Testis (tissue), 3 donors: ENCODE data around the gene MXD1. TPM values are rescaled to one million over a fixed set of nuclear protein-coding genes. Genes with fewer than 3 reads are reported as not detected.
A peak's percentile ranks its signal among the peaks of the same experiment; 100 is the strongest.

Experiments
- DNase-seq: peaks from one replicate; pipeline ENCODE4 v3.0.0-alpha.2; 2019
- H3K27ac ChIP-seq, 2 donors: fragments of 200-600 bp; sonication (generic); one replicate each; pipeline ENCODE4 v1.5.1; 2019
- H3K27me3 ChIP-seq: fragments of 200-600 bp; sonication (generic); one replicate; pipeline ENCODE4 v1.5.1; 2019
- H3K36me3 ChIP-seq: fragments of 200-600 bp; sonication (generic); one replicate; pipeline ENCODE4 v1.5.1; 2017; ENCODE audit warnings: low read depth; ENCODE audit errors: missing control alignments
- H3K4me1 ChIP-seq: fragments of 200-600 bp; sonication (generic); one replicate; pipeline ENCODE4 v1.5.1; 2019
- H3K4me3 ChIP-seq, 2 donors: fragments of 200-600 bp; sonication (generic); one replicate each; pipeline ENCODE4 v1.5.1; 2017 to 2019
- H3K9me3 ChIP-seq: fragments of 200-600 bp; sonication (generic); one replicate; pipeline ENCODE4 v1.5.1; 2017
- POLR2A ChIP-seq: fragments of 450-650 bp; IDR thresholded peaks from one replicate; pipeline ENCODE4 v1.6.1; 2017; ENCODE audit warnings: antibody characterized with exemption, mild to moderate bottlenecking, moderate library complexity
- WGBS, 2 donors: methylation state at CpG; one replicate each; pipeline ENCODE4 v1.1.5; 2018; 5-methylcytosine and 5-hydroxymethylcytosine counted together
- intact Hi-C: fragments of 100-400 bp; cut with DNase I; formaldehyde crosslinking; loops from one replicate; pipeline ENCODE4 v1.15.1; 2023; ENCODE audit warnings: low total_unique reads
- polyA plus RNA-seq: library from polyadenylated mRNA; stranded (reverse); fragments of 350-450 nt; fragmentation: Illumina TruSeq; extraction: RNeasy Lipid Tissue Mini Kit (QIAGEN cat#74804); gene quantifications from one replicate; pipeline ENCODE4 v1.2.3, GENCODE V29; 2014; ENCODE audit warnings: low read depth, low replicate concordance; ENCODE audit not compliant: insufficient read depth
- total RNA-seq, 2 donors: library from RNA; depleted of rRNA; stranded (reverse); fragments of >200 nt; gene quantifications; one replicate each; pipeline ENCODE4 v1.2.3, GENCODE V29; 2016
- TF ChIP-seq, protein P1 (sequence below), 3 experiments: fragments of 450-650 bp in 2 of 3; fragments of 200-600 bp in 1 of 3; sonication (generic) in 1 of 3; IDR thresholded peaks; one replicate each; pipeline ENCODE4 v1.5.1; 2016 to 2019; ENCODE audit warnings: antibody characterized with exemption in 3 of 3, mild to moderate bottlenecking in 2 of 3, moderate library complexity in 1 of 3

The MXD1 gene
- total and polyA plus RNA-seq, 3 donors from 2014 or later = 8.4 to 16.8 (median 11.0) TPM

DNA sequence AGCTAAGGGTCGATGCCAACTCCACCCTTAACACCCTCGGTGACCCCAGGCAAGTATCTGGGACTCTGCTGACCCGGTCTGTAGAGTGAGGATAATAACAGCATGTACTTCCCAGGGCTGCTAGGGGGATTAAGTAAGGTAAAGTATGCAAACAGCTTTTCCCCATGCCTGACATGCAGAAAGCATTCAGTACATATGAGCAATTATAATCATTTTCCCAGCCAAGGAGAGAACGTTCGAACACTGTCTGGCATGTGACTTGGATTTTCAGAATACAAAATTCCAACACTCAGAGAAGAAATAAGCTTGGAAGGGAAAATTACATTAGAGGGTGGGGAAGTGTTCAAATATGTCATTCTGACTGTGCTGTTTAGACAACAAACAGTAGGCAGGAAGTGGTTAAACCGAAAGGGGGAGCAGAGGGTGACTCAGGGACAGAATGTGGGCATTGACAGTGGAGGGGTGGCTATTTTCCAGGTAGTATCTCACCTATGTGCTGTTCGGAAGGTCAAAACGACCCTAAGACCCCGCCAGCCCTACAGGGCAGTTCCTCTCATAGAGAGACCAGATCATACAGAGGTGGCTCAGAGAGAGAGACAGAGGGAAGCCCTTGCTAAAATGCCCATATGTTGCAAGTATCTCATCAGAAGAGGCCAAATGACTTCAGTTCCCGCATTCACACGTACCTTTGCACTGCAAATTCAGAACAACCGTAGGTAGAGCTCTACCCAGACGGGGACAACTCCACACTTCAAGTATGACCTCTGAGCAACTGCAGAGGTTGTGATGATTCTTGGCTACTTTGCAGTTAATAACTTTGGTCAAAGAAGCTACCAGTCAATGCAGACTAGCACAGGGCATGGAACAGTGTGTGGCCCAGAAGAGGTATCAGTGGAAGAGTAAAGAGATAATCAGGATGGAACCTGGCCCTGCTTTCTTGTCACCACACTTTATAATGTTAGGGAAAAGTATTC, 31.7 kb downstream of the MXD1 start:
- no peak overlapping the region for H3K4me3 ChIP-seq
- WGBS, 2 donors = 75 to 83% methylated on average over 13 of the region's 13 CpGs
- no peaks in the 10 kb centered on the region for H3K36me3 ChIP-seq
- H3K9me3 ChIP-seq = no peaks in the 10 kb centered on the region
- DNase-seq = no peak
- H3K4me1 ChIP-seq = peaks cover 8% of the 10 kb centered on the region
- no peaks in the 10 kb centered on the region for H3K27me3 ChIP-seq
- TF ChIP-seq, protein P1, sequence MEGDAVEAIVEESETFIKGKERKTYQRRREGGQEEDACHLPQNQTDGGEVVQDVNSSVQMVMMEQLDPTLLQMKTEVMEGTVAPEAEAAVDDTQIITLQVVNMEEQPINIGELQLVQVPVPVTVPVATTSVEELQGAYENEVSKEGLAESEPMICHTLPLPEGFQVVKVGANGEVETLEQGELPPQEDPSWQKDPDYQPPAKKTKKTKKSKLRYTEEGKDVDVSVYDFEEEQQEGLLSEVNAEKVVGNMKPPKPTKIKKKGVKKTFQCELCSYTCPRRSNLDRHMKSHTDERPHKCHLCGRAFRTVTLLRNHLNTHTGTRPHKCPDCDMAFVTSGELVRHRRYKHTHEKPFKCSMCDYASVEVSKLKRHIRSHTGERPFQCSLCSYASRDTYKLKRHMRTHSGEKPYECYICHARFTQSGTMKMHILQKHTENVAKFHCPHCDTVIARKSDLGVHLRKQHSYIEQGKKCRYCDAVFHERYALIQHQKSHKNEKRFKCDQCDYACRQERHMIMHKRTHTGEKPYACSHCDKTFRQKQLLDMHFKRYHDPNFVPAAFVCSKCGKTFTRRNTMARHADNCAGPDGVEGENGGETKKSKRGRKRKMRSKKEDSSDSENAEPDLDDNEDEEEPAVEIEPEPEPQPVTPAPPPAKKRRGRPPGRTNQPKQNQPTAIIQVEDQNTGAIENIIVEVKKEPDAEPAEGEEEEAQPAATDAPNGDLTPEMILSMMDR (IDR thresholded peaks at IDR 0.05) = no peak
- TF ChIP-seq POLR2A = no peak
- intact Hi-C loops = no loop called here
- H3K27ac ChIP-seq = no peak overlapping the region

DNA sequence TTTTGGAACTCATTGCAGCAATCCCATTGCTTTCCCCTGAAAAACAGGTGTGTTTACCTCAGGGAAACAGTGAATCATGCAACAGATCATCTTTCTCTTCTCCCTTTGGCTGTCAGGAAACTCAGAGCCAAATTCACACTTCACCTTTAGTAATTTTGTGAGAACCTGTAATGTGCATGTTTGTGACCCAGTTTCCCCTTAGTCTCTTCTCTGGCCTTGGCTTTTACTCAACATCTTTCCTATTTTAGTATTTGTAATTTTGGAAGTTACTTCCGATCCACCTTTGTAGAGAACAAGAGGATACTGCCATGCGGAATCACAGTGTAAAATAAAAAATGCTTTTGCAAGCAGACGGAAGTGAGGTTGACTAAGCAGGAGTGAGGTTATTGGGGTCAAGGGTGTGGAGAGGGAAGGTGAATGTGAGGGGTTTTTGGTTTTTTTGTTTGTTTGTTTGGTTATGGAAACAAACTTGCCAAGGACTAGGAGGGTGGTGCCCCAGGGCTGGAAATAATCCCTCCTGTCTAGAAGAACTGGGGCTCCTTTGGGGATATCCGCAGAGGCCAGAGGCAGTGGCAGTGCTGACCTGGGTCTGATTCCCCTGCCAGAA, 32.5 kb downstream of the MXD1 start:
- no peak for DNase-seq
- no peak overlapping the region for H3K27ac ChIP-seq
- peaks cover 8% of the 10 kb centered on the region for H3K4me1 ChIP-seq
- intact Hi-C loops = no loop called here
- H3K27me3 ChIP-seq = no peaks in the 10 kb centered on the region
- TF ChIP-seq, protein P1 (IDR thresholded peaks at IDR 0.05) = no peak
- no peak for TF ChIP-seq POLR2A
- no peaks in the 10 kb centered on the region for H3K9me3 ChIP-seq
- WGBS, 2 donors = 84% methylated on average over 4 of the region's 4 CpGs
- H3K36me3 ChIP-seq = no peaks in the 10 kb centered on the region
- no peak overlapping the region for H3K4me3 ChIP-seq

DNA sequence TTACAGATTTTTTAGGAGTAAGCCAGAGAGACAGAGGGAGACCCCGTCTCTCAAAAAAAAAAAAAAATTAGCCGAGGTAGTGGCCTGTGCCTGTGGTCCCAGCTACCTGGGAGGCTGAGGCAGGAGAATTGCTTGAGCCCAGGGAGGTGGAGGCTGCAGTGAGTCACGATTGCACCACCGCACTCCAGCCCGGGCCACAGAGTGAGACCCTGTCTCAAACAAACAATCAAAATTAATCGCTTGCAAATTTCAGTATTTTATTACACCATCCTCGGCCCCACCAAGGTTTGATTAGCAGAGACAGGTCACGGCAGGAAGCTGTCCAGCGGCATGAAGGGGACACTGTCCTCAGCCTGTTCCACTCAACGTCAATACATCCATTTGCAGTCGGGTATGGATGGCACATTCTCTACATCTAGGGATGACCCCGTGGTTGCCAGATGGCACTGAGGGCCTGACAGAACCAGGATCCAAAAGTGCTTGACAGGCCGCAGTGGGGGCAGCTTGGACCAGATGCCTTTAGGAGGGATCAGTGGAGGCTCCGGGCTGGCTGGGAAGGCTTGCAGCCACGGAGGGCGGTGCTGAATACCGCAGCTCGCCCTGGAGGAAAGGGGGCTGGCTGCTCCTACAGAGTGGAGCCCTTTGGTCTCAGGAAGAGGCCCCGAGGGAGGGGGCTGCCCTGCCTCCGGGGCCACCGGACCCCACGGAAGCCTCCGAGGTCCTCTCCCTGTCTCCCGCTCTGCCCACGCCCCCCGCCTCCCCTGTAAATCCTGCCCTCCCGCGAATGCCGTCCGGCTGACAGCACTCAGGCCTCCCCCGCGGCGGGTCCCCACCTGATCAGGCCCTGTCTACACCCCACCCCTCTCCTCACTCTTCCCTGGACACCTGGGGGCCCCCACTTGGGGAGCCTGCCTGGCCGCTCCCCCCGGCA, 33.4 kb downstream of the MXD1 start:
- peaks cover 8% of the 10 kb centered on the region for H3K4me1 ChIP-seq
- H3K27me3 ChIP-seq = no peaks in the 10 kb centered on the region
- no peaks in the 10 kb centered on the region for H3K9me3 ChIP-seq
- H3K4me3 ChIP-seq = peak overlapping the region in 1 of 2 donors; percentile 34
- WGBS, 2 donors = 37% methylated on average over 33 to 34 of the region's 35 CpGs
- H3K27ac ChIP-seq = no peak overlapping the region
- DNase-seq = no peak
- intact Hi-C loops = no loop called here
- TF ChIP-seq, protein P1 (IDR thresholded peaks at IDR 0.05) = no peak
- H3K36me3 ChIP-seq = no peaks in the 10 kb centered on the region

DNA sequence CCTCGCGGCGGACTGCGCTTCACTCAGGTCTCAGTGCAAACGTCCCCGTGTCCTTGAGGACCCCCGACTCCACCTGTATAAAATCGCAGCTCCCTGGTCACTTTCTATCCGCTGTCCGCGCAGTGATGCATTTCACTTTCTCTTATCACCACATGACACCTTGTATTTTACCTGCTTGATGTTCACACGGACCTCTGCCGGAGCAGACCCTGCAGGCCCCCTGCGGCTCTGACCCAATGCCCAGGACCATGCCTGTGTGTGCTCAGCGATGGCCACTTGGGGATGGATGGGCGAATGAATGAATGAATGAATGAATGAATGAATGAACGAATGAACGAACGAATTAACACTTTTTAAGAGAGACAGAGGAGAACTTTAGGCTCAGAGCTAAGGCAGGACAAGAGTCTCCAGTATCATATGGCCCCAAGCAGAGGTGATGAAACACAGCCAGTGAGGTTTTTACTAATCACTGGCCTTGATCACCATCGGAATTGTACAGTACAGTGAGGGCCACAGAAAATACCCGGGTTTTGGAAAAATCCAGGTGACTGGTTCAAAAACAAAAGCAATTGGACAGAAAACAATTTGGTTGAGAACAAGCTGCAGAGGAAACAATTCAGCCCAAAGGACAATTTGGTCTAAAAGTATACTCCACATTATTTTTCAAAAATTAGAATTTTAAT, 34.2 kb downstream of the MXD1 start:
- Histone ChIP-seq H3K27ac (no peak overlapping the region), H3K36me3 (no peaks in the 10 kb centered on the region), H3K27me3 (no peaks in the 10 kb centered on the region), H3K4me1 (peaks cover 8% of the 10 kb centered on the region), H3K4me3 (peak overlapping the region in 1 of 2 donors; percentile 34), H3K9me3 (no peaks in the 10 kb centered on the region)
- intact Hi-C loops = no loop called here
- WGBS, 2 donors = 32 to 40% methylated on average over 21 of the region's 21 CpGs
- no peak for TF ChIP-seq POLR2A
- TF ChIP-seq, protein P1 (IDR thresholded peaks at IDR 0.05) = no peak
- no peak for DNase-seq
